GM23248 (cell line): ENCODE results near the gene DNAJA4.

Source experiments
- EZH2 ChIP-seq: fragments of 200-600 bp; sonication (generic); IDR thresholded peaks from 2 replicates; pipeline ENCODE4 v1.6.1; 2018; ENCODE audit warnings: antibody characterized with exemption, mild to moderate bottlenecking; ENCODE audit not compliant: insufficient read depth, poor library complexity, severe bottlenecking
- EZH2phosphoT487 ChIP-seq: fragments of 200-600 bp; sonication (generic); IDR thresholded peaks from 2 replicates; pipeline ENCODE4 v1.6.1; 2018; ENCODE audit warnings: antibody characterized with exemption, moderate library complexity, mild to moderate bottlenecking, low read depth; ENCODE audit not compliant: insufficient read depth

- TF ChIP-seq EZH2 (no peak), EZH2phosphoT487 (no peak)
These were observed 27.9 kb upstream of the DNAJA4 start for GRCh38 chr15:78236491-78236890.
